Urinary bladder (tissue), 4 donors: ENCODE measurements around the gene INTS6. TPM values are rescaled to one million over a fixed set of nuclear protein-coding genes. Genes with fewer than 3 reads are reported as not detected.

ENCODE experiments used
- DNase-seq: peaks from one replicate; pipeline ENCODE4 v3.0.0-alpha.2; 2015; ENCODE audit errors: extremely low spot score
- H3K27ac ChIP-seq: one replicate; pipeline ENCODE4 v1.5.1; 2013; ENCODE audit warnings: low read depth, mild to moderate bottlenecking, moderate library complexity
- H3K36me3 ChIP-seq: one replicate; pipeline ENCODE4 v1.6.1; 2013; ENCODE audit warnings: mild to moderate bottlenecking, moderate library complexity; ENCODE audit not compliant: insufficient read depth
- H3K4me1 ChIP-seq: one replicate; pipeline ENCODE4 v1.6.1; 2013; ENCODE audit warnings: mild to moderate bottlenecking, moderate library complexity; ENCODE audit not compliant: insufficient read depth
- H3K4me3 ChIP-seq: one replicate; pipeline ENCODE4 v1.5.1; 2013; ENCODE audit warnings: low read depth, low read length
- WGBS: extraction: QIAGEN DNeasy Blood & Tissue Kit; methylation state at CpG from one replicate; pipeline ENCODE4 v1.1.7; 2013; 5-methylcytosine and 5-hydroxymethylcytosine counted together
- polyA plus RNA-seq: library from polyadenylated mRNA; stranded (reverse); fragments of 200-250 nt; gene quantifications from one replicate; pipeline ENCODE4 v1.2.3, GENCODE V29; 2013
- small RNA-seq: library from RNA; depleted of rRNA; stranded (forward); fragments of <200 nt; gene quantifications from one replicate; pipeline ENCODE3, GENCODE V24; 2014
- total RNA-seq: library from RNA; depleted of rRNA; stranded (reverse); fragments of >200 nt; gene quantifications from one replicate; pipeline ENCODE4 v1.2.3, GENCODE V29; 2014
- donor health status: healthy with polysubstance abuse.
- donor health status: healthy.

The INTS6 gene
- total and polyA plus RNA-seq, 2 donors: 14.0 to 74.8 TPM

DNA sequence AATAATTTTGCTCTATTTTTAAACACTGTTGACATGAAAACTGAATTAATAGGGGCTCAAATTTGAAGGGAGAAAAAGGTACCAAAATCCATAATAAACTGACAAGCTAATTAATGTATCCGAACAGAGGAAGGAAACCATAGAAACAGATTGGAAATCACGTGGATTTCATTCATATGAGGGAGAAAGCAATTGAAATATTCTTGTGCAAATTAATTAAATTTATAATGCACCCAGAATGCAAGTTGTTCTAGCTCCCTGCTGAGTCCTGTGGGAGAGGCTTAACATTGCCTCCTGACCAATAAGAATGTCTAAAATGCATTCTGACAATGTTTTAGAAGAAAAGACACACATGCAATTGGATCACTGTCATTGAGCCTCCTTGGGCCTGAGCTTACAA is 131.0 kb downstream of the INTS6 start:
- Histone ChIP-seq H3K27ac (no peak overlapping the region), H3K4me1 (no peaks in the 10 kb centered on the region), H3K4me3 (no peak overlapping the region), H3K36me3 (no peaks in the 10 kb centered on the region)
- DNase-seq: no peak
- 86% methylated on average over 2 of the region's 2 CpGs for WGBS

DNA sequence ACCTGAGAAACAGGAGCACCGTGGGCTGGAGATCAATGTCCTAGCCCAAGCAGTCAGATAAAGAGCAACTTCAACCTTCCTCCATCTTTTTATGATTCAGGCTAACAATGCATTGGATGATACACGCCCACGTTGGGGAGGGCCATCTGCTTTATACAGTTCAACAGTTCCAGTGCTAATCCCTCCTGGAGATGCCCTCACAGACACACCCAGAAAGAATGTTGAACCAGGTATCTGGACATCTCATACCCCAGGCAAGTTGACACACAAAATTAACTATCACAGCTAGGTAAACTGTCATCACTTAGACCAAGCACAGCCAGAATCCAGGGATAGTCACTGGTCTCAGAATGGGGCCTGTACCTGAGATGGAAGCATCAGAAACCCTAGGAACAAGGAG is 134.0 kb downstream of the INTS6 start:
- no peak overlapping the region for H3K4me3 ChIP-seq
- H3K36me3 ChIP-seq: no peaks in the 10 kb centered on the region
- H3K4me1 ChIP-seq: no peaks in the 10 kb centered on the region
- H3K27ac ChIP-seq: no peak overlapping the region
- DNase-seq: no peak
- 79% methylated on average over 3 of the region's 3 CpGs for WGBS

DNA sequence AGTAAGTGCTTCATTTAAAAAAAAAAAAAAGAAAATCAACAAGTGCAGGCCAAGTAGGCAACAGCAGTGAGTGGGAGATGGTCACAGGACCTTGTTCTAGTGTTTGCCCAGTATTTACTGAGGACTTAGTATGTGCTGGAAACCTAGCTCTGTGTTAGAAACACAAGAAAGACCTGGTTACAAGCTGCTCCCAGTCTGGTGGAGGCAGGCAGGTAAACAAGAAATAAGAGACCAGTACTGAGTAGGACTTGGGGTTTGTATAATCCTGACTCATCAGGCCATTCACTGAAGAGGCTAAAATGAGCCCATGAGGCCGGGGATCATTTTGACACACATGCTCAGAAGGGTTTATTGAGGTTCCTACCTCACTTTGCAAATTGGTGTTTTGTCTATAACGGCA is 134.8 kb downstream of the INTS6 start:
- no peak overlapping the region for H3K4me3 ChIP-seq
- DNase-seq: no peak
- no peaks in the 10 kb centered on the region for H3K4me1 ChIP-seq
- no peak overlapping the region for H3K27ac ChIP-seq
- WGBS: 95% methylated on average over 2 of the region's 2 CpGs
- H3K36me3 ChIP-seq: no peaks in the 10 kb centered on the region

DNA sequence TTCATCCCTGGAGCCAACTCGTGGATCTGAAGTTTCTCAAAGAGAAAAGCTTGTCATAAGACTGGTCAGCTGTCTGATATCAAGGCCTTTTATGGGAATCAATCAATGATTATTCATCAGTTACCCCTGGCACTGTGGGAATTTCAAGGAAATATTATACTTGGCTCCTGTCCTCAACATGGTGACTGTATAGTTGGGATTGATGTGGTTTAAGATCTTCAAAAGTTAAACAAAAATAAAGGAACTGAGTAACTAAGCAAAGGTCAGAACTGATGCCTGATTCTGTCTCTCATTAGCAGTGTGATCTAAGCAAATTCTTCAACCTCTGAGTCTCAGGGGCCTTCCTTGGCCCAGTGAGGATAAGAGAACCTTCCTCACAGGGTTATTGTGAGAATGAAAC is 135.6 kb downstream of the INTS6 start:
- Histone ChIP-seq H3K27ac (no peak overlapping the region), H3K36me3 (no peaks in the 10 kb centered on the region), H3K4me3 (no peak overlapping the region), H3K4me1 (no peaks in the 10 kb centered on the region)
- DNase-seq: no peak
- WGBS: 90% methylated on average over 1 of the region's 1 CpG

DNA sequence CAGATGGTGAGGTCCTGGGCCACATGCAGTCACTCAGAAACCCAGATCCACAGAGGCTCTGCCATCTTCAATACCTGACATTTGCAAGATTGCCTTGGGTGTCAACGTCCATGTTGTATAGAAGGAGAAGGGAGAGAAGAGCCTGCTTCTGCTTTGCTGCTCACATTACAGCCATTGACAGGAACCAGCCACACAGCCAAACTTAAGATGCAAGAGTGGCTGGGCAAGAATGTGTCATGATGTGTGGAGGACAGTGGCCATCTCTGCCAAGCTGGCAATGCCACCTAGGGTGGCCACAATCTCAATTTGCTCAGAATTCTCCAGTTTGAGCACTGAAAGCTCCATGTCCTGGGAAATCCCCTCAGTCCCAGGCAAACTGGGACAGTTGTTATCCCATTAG is 139.2 kb downstream of the INTS6 start:
- H3K4me1 ChIP-seq: no peaks in the 10 kb centered on the region
- WGBS: 81% methylated on average over 1 of the region's 1 CpG
- no peak for DNase-seq
- no peak overlapping the region for H3K27ac ChIP-seq
- no peak overlapping the region for H3K4me3 ChIP-seq
- H3K36me3 ChIP-seq: no peaks in the 10 kb centered on the region

DNA sequence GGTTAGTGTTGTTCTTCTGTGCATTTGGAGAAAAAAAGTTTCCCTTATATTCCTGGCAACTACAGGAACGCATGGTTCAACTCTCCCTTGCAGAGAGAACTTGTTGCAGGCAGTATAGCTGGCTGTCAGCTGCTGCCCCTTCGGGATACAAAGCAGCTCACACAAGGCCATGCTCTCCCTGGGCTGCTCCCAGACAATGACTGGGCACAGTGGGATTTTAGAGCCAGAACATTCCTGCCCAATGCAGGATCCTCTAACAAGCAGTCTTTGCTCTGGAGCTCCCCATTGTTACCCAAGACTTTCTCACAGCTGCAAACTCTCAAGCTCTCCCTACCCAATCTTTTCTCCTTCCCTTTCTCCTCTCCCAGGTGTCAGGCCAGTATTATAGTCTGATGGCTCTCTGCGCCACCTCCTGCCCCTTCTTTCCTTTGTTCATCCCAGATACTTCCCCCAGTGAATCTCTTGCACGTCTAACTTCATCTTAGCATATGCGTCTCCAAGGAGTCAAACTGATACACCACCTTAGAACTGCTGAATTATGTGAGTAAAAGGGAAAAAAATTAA is 140.8 kb downstream of the INTS6 start:
- no peaks in the 10 kb centered on the region for H3K4me1 ChIP-seq
- H3K4me3 ChIP-seq: no peak overlapping the region
- no peaks in the 10 kb centered on the region for H3K36me3 ChIP-seq
- WGBS: 86% methylated on average over 5 of the region's 5 CpGs
- H3K27ac ChIP-seq: no peak overlapping the region
- no peak for DNase-seq

Small RNAs within 50 kb of the gene (small RNA-seq; reads per million reads assigned to genes)
- gene MIR5693 (not detected), gene RN7SL320P (not detected), gene SNRPGP11 (not detected)

Other genes starting within 250 kb of the INTS6 start
- gene FAM124A, start 230.6 kb downstream of the INTS6 start, total RNA-seq: 1.9 TPM
- gene FAM124A, start 230.6 kb downstream of the INTS6 start, polyA plus RNA-seq: 5.9 TPM
- 0.16 TPM for gene SERPINE3, start 113.3 kb downstream of the INTS6 start, total RNA-seq
- gene SERPINE3, start 113.3 kb downstream of the INTS6 start, polyA plus RNA-seq: not detected
- 14.5 TPM for gene WDFY2, start 131.4 kb upstream of the INTS6 start, total RNA-seq
- gene WDFY2, start 131.4 kb upstream of the INTS6 start, polyA plus RNA-seq: 5.2 TPM